Stimulated activated CD4-positive, alpha-beta T cell treated with anti-CD3 and anti-CD28 coated beads, Interleukin-4, amount 100 ng/mL, for 48 hours (primary cell): ENCODE data around the gene SLC6A12.

Experiments
- DNase-seq, 2 donors: peaks; one replicate each; pipeline ENCODE4 v3.0.0-alpha.2; 2020; ENCODE audit warnings: low read depth in 2 of 2

Gene SLC6A12

DNA sequence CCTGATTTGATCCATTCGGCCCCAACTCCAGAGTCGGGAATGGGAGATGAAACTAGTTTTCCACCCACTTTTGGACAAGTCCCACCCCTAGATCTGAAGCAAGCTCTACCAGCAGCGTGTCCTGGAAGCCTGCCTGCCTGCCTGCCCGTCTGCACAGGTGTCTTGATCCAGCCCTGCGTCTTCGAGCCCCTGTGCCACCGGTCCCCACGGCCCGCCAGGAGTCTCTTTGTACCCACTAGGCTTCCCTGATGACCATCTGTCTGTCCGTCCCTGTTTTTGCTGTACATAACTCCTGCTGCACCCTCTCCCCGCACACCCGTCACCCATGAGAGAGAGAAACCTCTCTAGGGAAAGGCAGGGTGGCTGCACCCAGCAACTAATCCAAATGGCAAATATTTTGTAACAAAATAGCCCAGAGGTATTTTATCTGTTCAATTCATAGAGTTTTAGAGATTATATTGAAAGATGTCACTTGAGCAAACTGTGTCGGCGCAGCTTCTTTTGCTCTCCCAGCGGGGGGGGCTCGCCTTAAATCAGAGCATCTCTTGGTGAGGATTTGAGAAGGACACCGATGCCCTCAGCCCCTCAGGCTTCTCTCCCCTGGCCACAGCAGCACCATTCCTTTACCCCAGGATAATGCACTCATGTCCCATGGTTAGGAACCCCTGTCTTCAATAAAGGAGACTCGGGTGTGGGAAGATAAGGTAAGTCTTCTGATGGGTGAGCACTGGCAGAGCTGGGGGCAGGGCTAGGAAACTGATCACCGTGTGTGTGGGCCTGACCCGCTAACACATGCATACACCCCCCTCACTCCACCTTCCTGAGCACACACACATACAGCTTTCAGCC lies 35.8 kb downstream of the SLC6A12 start:
- DNase-seq, result no peak

DNA sequence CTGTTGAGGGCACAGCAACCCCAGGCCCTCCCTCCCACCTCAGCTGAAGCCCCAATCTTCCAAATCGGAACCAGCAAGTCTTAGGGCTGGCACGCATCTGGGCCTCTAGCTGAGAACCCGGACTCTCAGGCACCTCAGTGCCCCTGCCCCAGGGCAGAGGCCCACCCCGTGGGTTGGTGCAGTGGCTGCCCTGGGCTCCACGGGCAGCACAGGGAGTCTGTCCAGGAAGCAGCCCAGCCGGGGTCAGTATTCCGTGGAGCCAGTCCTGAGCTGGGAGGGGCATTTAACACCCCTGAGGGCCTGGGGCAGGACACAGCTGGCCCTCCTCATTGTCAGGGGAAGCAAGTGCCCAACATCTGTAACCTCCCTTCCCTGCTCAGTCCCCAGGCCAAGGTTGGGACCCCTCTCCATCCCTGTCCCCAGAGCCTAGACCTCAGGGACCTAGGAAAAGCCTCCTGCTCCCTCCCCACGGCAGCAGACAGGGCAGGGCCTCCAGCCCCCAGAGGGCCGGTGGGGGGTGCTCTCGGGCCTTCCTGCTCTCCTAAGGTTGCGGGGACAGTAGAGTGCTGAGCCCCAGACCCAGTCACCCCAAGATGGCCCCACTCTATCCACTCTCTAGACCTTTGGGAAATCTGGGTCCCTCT lies 36.5 kb downstream of the SLC6A12 start:
- no peak for DNase-seq

DNA sequence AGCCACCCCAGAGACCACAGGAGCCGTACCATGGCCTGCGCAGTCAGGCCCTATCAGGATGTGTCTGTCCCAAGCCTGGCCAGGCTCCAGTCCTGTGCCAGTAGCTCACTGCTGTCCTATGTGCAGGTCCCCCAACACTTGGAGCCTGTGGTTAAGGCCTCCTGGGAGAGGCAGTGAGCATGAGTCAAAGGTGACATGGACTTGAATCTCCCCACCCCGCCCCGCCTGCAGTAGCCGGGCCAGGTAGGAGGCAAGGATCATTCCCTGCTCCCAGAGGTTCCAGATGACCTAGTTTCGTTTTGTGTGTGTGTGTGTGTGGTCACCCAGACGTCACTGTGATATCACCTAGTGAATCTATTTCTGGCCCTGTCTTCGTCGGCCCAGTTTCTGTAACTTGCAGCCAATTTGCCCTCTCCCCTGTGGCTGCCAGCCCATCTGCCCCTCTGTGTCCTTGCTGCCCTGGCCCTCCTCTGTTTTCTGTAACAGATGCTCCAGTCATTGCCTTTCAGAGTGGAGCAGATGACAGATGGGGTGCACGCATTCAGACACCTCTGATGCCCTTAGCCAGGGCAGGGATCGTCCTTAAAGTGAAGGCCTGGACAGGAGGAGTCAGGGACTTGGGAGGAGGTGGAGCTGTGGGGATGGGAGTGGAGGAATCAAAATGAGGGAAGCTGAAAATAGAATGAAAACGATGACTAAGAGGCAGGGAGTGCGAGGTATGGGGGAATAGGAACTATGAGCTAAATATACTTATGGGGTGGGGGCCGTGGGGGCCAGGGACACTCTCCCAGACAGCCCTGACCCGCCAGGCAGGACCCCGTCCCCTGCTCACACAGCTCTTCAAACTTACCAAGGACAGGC lies 37.4 kb downstream of the SLC6A12 start:
- no peak for DNase-seq

DNA sequence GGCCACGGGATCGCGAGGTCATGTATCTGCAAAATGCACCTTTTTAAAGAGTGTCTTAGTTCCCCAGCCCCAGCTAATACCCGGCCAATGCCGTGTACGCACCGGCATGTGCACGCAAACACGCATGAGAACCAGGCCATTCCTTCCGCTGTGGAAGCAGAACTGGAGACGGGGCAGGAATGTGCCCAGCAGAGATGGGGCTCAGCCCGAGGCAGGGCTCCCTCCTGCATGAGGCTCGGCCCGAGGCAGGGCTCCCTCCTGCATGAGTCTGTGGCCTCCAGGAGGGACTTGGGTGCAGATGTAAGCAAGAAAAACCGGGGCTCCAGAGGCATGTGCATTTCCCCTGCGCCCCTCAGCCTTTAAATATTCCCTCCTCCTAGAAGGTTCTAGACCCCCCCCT lies 38.2 kb downstream of the SLC6A12 start:
- no peak for DNase-seq

GRCh38 chr12:175250-175649 lies 38.7 kb downstream of the SLC6A12 start:
- no peak for DNase-seq

GRCh38 chr12:174596-174995 lies 39.4 kb downstream of the SLC6A12 start:
- no peak for DNase-seq

DNA sequence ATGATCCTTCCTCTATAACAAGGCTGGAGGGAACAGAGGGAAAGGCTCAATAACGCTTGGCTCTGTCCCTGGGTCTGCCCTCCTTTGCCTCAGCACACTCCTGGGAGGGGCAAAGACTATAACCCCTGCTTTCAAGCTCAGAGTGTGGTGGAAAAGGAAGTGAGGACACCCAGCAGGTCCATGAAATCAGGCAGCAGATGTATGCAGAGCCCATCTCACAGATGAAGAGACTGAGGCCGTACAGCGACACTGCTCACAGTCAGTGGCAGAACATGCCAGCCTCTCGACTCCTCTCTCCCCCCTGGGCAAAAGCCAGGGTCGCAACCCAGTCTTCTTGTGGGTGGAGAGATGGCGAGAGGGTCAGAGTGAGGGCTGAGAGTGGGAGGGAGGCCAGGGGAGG lies 39.8 kb downstream of the SLC6A12 start:
- DNase-seq, result no peak

DNA sequence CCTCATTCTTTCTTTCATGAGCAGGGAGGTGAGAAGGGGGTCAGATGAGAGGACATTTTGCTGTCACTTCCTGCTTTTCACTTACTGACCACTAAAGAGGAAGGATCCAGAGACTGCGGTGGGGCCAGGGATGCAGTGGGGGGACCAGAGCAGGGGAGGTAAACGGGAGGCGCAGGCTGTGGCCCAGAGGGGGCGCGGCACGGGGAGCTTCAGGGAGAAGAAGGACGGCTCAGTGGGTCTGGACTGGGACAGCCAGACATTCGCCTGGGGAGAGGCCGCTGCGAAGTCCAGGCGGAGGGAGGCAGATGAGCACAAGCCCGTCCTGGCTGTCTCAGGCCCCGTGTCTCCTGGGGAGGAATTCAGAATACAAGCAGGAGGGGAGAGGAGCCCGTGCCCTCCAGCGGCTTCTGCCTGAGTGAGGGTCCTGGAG lies 41.2 kb downstream of the SLC6A12 start:
- DNase-seq, result no peak

DNA sequence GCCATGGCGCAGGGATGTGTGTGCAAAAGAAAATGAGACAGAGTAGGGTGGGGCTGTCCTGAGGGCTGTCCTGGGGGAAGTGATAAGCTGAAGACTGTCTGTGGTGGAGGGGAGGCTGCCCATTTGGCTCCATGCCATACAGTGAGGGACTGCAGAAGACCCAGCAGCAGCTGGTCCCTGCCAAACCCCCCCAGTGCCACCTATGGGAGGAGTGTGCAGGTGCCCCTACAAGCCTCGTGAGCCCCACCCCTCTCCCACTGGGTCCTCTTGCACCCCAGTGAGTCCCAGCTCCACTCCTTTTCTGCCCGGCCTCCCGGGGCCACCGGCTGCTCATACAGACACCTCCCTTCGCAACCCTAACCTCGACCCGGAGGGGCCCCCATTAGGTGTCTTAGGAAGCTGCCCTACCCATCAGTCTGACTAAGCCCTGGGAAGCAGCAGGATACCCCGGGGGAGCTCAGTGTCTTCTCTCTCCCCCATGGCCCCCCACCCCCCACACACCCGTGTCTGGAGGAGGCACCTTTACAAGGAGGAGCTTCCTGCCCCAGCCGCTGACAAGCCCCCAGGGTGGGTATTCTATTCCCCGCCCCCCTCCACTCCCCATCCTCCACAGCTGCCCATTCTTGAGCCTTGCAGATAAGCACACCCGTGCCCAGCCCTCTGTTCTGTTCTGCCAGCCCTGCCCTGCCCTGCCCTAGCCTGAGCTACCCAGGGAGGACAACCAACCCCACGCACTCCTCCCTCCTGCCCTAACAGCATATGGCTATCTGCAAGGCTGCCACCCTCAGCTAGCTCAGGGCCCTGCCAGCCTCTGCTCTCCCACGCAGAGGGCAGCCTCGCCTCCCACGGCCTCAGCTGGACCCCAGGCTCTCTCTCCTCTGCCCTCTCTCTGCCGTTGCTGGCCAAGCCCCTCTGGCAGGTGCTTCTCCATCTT lies 41.9 kb downstream of the SLC6A12 start:
- DNase-seq, result no peak

DNA sequence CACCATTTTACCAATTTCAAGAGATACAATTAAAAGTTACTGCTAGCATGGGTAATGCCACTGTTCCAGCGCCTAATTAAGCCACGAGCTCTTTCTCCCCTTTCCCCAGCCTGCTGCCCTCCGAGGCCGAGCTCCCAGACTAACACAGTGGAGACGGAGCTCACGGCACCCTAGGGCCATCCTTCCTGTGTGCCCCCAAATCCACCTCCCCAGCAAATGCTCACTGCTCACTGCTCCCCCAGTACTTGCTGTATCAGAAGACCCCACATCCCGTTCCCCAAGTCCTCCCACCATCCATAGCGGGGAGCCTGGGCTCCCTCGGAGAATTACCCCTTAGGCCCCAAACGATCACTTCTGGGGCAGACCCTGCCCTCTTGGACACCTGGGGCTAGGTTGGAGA lies 42.7 kb downstream of the SLC6A12 start:
- no peak for DNase-seq

DNA sequence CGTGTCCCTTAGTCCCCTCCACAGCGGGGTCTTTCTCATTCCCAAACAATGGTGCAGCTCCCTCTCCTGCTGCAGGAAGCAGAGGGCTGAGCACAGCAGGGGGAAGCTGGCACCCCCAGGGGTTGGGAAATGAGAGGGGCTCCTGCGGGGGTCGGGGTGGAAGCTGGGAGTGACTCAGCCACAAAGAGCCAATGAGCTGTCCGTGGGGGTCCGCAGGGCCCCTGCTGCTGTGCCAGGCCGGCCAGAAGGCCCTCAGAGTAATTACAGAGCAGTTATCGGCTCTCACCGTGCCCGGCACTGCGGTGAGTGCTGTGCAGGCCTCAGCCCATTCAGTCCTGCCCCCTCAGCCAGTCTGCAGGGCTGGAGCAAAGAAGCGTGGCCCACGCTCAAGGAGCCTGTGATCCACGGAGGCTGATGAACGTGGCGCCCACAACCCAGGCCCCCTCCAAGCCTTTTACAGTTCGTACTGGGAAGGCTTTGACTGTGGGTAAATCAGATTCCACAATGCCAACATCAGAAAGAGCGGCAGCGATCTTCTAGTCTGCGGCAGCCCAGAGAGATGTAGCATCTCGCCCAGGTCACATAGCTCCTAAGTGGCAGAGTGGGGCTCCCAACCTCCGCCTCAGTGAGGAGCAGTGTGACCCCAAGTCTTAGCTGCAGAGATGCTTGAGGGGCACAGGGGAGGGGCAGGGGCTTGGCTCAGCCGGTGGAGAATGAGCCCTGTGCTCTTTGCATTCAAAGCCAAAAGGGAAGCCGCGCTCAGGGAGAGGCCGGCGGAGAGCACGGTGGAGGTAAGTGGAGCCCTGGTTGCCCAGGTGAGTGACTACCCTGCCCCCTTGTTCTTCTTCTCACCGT lies 43.4 kb downstream of the SLC6A12 start:
- DNase-seq, result no peak

- no peak for DNase-seq
Measured at GRCh38 chr12:169528-170370, 44.2 kb downstream of the SLC6A12 start.

DNA sequence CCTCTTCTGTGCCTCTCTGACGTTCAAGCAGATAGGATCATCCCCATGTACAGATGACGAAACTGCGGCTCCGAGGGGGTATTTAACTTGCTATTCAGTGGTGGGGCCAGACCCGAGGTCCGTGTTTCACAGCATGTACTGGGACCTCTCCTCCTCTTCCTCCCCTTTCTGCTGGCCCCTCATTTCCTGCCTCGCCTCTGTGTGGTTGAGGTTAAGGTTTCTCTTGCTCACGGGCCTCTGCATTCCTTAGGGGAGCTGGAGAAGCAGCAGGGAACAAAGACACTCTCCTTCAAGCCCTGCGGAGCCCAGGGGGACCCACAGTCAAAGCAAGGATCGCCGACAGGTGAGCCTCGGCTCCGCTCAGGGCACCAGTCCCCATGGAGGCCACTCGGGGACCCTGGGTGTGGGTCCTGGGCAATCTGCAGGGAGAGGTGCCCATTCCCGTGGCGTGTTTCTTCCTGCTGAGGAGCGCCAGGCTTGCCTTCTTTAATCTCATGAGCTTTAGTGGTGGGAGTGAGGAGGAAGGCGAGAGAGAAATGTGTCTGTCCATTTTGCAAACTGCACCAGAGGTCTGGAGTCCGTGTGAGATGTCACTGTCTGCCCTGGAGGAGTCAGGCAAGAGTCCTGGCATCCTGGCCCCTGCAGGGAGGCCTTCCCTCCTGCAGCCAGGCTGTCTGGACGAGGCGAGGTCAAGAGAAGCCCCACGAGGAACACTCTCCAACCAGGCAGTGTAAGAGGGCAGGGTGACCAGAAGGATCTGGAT lies 45.0 kb downstream of the SLC6A12 start:
- no peak for DNase-seq

- no peak for DNase-seq
Measured at GRCh38 chr12:167959-168600, 45.9 kb downstream of the SLC6A12 start.

DNA sequence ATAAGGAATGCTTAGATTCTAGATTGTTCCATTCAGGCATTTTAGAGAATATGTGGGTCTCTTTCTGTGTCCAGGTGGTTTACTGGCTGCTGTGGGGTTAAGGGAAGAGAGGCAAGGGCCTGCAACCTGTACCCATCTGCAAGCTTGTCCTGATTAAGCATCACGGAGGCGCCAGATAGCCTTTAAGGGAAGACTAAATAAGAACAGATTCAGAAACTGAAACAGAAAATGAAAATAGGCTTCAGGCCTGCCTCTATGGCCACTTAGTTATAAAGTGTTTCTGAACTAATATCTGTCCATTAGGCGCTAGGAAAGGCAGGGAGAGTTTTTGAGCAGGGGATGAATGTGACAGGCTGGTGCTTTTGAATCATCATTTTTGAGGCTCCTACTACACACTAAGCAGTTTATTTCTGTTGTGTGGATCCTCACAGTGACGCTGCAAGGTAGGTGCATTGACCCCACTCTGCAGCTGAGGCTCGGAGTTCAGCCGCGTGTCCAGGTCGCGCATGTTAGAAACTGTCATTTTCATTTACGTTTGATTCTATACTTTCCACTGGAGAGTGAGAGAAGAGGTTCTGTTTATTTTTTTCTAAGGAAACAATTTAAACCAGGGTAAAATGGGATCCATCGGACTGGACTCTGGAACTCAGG lies 47.4 kb downstream of the SLC6A12 start:
- no peak for DNase-seq

GRCh38 chr12:165862-166368 lies 48.0 kb downstream of the SLC6A12 start:
- no peak for DNase-seq

GRCh38 chr12:164207-164606 lies 49.8 kb downstream of the SLC6A12 start:
- no peak for DNase-seq
